Heart left ventricle (tissue), 13 donors: ENCODE results near the gene UBR2.

Experiments
- CTCF ChIP-seq, 12 donors: fragments of 200-600 bp; sonication (generic) in 4 of 12; IDR thresholded peaks; one replicate each; pipeline versions ENCODE4 v1.5.0 to v1.8.0; 2018 to 2022; ENCODE audit warnings: antibody characterized with exemption in 12 of 12, mild to moderate bottlenecking in 5 of 12
- POLR2A ChIP-seq, 2 donors: fragments of 450-650 bp; IDR thresholded peaks; one replicate each; pipeline ENCODE4 v1.6.1; 2017; ENCODE audit warnings: antibody characterized with exemption in 2 of 2, mild to moderate bottlenecking in 2 of 2, moderate library complexity in 2 of 2
- donor health status: ischemic (EF 13 %, LVEDD 7.1; RV severe dilation, severe dysfunction).
- donor health status: DM: no; HTN: yes; CAD: no.
- donor health status: DM: no; HTN: no; CAD: no.
- donor health status: ischemic (EF 25% LVEDD 6.9; RV normal size, moderate dysfunction).
- donor health status: ischemic (EF 25% LVEDD 5.7; RV mildly dilated, moderate dysfunction).
- donor health status: ischemic (EF 35%, LVEDD 5.7; RV mildly dilated, moderate dysfunction).
- donor health status: nonischemic (EF 11% LVEDD 7.7; RV severe dilation, severe dysfunction).
- donor health status: DM: yes; HTN: yes; CAD: no.
- donor health status: PGD.
- donor health status: ischemic (EF 29% LVEDD 5.4; RV normal size, mild dysfunction).
- donor health status: nonischemic (EF 23%, LVEDD 6.1; RV moderate dilation, normal function).

DNA sequence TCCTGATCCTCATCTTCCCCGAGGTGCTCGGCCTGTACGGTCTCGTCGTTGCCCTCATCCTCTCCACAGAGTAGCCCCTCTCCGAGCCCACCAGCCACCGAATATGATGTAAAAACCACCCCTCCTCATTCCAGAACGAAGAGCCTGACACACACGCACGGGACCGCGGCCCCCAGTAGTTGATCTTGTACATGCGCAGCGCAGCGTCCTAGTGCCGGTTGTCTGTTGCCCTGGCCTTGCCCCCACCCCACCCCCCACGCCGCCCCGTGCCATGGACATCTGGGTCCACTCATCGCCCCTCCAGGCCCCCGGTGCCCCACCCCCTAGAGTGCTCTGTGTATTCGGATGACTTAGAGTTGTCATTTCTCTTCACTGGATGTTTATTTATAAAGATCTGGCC, 163.8 kb downstream of the UBR2 start:
- no peak for TF ChIP-seq CTCF (IDR thresholded peaks at IDR 0.05)
- no peak for TF ChIP-seq POLR2A (IDR thresholded peaks at IDR 0.05)
